ENCODE data around the gene BRAT1.

BRAT1 gene

DNA sequence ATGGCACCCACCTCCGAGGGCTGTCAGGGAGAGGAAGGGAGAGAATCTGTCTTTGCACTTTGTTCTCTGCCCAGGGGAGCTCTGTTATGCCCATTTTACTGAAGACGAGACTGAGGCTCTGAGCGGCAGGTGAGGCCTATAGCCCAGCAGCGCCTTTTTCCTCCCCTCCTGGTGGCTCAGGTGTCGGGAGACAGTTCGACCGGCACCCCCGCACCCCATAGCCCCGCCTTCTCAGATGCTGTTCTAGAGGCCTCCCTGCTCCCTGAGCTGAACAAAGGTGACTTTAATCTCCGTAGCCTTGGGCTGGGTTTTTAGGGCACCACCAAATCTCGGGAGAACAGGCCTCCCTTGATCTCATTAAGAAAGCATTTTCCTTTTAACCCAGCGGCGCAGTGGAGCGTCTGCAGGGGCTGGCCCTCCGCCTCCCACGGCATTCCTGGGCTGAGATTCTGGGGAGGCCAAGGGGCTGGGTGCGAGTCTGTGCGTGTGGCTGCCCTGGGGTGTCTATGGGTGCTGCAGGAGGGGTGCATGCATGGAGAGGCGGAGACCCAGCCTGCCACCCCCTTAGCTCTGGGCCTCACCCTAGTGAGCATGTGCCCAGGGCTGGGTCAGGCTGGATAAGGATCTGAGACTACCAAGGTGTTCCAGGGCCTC lies 32.4 kb downstream of the BRAT1 start:
- DNase-seq, result peak; percentile 31

DNA sequence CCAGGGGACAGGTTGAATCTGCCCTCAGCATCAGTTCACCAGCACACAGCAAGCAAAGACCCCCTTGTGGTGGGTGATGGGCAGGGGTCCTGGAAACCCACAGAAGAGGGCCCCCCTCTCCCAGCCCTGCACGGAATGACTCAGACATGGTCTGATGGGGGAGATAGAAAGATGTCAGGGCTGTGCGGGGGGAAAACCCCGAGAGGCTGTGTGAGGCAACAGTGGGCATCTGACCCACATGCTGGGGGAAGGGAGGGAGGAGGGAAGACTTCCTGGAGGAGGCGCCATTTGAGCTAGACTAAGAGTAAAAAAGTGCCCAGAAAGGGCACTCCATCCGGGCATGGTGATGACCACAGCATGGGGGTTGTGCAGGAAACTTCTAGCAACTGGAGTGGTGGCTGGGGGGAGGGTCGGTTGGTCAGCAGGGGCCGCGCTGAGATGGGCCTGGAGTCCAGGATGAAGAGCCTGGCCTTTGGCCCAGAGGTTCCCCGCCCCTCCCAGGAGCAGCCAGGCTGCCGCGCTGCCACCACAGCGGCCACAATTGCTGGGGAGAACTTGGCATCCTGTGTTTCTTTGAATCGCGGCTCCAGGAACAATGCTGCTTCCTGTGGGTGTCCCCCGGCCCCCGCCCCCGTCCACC lies 33.3 kb downstream of the BRAT1 start:
- no peak for DNase-seq

DNA sequence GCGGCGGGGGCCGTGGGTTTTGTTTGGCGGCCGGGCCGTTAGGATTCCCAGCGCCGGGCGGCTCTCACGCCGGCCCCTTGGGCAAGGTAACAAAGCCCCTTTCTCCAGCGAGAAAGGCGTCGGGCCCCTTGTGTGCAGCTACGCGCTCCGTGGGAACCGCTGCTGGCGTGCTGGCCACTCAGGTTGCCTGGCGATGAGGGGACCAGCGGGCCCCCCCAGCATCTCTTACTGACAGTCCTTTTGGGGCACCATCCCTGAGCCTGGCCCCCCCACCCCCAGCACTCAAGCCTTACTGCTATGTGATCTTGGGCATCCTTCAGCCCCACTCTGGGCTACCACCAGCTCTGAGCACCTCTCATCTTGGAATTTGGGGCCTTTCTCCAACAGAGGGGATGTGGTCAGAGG lies 34.0 kb downstream of the BRAT1 start:
- DNase-seq, result no peak

DNA sequence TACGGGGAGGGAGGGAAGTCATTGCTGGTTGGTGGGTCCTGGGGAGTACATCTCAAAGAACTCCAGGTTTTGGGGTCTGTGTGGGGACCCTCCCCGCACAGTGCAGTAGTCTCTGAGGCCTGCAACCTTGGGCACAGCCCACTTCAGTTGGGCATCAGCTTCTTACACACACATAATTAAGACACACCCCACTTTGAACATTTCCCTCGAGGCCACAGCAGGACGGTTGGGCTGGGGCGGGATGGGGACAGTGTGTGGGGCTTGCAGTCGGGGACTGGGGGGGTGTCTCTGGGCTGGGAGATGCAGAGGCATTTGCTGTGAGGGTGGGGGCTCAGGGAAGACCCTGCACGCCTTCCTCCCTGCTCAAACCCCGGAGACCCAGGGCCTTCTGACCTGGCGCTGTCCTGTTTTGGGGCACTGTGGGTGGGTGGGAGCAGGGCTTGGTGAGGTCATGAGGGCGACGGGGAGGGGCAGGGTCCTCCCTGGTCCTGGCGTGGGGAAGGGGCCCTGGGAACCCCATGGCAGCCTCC lies 34.5 kb downstream of the BRAT1 start:
- no peak for DNase-seq

- DNase-seq, result no peak
Observed at GRCh38 chr7:2520131-2520760, 35.1 kb downstream of the BRAT1 start.

- peak; percentile 89 for DNase-seq
Observed at GRCh38 chr7:2519119-2519930, 36.0 kb downstream of the BRAT1 start, which contains the start of gene LFNG. TSS of gene LFNG (plus strand) at chr7:2519774. CDS start at chr7:2519862, 88 bp downstream.

GRCh38 chr7:2518737-2519118 lies 36.6 kb downstream of the BRAT1 start:
- DNase-seq, result no peak

- DNase-seq, result no peak
Observed at GRCh38 chr7:2517678-2518507, 37.4 kb downstream of the BRAT1 start.

GRCh38 chr7:2517026-2517425 lies 38.3 kb downstream of the BRAT1 start:
- DNase-seq, result no peak

- no peak for DNase-seq
Observed at GRCh38 chr7:2516194-2516555, 39.1 kb downstream of the BRAT1 start.

DNA sequence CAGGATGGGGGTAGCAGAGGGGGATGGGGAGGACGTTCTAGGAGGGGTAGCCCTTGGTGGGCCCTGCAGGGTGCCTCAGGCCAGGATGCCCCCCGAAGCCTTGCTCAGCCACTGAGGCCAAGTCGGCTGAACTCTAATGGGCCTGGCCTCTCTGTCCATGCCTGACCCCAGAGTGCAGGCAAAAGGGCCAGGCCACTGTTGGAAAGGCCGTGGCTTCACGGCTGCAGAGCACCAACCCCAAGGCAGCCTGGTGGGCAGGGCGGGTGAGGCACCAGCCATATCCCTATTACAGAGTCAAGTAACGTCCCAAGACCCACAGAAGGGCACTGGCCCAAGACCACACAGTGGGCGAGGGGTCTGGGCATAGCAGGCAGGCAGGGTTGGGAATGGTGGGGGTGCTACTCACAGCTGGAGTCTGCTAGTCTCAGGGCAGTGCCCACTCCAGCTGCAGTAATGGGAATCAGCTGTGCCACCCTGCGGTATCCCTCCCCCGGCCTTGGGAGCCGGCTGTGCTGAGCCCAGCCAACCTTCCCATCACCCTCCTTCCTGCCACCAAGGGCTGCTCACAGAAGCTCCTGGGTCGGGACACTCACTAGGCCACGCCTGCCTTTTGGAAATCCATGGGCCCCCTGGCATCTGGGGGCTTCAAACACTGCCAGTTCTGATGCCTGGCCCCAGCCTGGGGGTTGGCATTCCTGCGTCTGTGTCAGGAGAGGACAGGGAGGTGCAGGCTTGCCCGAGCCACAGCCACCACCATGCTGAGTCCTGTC lies 39.7 kb downstream of the BRAT1 start:
- DNase-seq, result no peak

GRCh38 chr7:2514473-2515423 lies 40.6 kb downstream of the BRAT1 start:
- DNase-seq, result no peak

- no peak for DNase-seq
Observed at GRCh38 chr7:2513702-2514101, 41.6 kb downstream of the BRAT1 start.

DNA sequence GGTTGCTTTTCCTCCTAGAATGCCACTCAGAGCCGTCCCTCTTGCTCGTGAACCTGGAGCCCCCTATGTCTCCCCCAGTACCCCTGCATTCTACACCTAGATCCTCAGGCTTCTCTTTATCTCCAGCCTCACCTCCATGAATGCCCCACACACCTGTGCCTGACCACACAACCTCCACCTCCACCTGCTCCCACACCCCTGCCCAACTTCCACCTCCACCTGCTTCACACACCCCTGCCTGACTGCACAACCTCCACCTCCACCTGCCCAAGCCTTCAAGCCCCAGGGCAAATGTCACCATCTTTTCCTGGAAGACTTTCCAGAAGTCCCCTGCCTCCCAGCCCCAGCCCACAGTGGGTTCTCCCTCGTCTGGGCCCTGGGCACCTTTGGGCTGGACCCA lies 42.6 kb downstream of the BRAT1 start:
- no peak for DNase-seq

- DNase-seq, result no peak
Observed at GRCh38 chr7:2512179-2512661, 43.1 kb downstream of the BRAT1 start.

GRCh38 chr7:2511769-2512168 lies 43.6 kb downstream of the BRAT1 start:
- DNase-seq, result no peak

DNA sequence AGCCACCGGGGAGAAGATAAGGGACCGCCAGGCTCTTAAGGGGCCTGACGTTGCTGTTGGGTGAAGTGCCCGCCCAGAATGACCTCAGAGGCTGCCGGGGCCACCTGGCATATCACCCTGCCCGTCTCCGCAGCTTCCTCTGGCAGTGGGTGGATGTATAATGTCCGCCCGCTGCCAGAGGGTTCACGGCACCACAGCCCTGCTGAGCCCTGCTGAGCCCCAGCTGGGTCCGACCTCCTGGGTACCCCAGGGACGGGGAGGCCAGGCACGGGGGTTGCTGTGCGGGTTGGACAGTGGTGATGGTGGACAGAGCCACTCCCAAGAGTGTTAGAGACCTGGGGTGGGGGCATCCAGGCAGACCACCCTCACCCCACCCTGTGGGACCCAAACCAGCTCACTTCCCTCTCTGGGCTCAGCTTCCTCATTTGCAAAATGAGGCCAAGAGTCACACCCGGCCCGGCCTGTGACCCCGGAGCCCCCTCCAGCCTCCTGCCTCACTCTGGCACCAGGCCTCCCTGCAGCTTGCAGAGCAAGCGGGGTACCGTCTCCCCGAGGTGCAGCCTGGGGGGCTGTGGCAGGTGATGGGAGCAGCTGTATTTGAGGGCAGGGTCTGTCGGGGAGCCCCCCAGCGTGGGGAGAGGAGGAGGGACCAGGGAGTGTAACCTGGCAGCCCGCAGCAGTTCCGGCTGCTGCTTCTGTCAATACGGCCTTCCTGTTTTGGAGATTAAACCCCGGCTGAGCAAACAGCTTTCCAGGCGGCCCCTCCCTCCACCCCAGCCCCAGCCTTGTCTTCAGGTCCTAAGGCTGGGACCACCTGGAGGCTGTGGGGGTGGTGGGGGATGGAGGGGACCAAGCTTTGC lies 44.2 kb downstream of the BRAT1 start:
- no peak for DNase-seq

DNA sequence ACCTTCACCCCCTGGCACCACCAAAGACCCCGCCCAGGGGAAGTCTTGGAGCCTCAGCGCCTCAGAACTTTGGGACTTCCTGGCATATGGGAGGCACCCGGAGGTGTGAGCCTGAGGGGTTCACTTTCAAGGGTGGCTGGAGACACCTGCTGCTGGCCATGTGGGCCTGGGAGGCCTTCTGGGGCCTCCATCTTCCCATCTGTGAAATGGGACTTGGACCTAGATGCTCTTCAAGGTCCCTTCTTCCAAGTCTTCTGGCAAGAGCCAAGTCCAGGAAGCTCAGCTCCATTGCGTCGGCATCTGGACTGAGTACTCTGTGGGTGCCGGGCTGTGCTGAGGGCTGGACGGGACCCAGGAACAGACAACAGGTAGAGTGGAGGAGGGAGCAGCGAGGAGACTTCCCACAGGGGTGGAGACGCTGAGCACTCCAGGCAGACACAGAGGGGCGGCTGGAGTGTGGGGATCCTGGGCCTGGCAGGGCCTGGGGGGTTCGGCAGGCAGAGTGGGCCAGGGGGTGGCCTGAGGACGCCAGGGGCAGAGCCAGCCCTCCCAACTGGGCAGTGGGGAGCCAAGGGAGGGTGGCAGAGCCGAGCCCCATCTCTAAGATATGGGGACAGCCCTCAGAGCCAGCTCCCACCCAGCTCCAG lies 45.1 kb downstream of the BRAT1 start:
- no peak for DNase-seq
